Activated naive CD4-positive, alpha-beta T cell treated with anti-CD3 and anti-CD28 coated beads, Interleukin-2, amount 50 U/mL, for 72 hours (primary cell): ENCODE measurements around the gene PDLIM4. TPM values are rescaled to one million over a fixed set of nuclear protein-coding genes. Genes with fewer than 3 reads are reported as not detected.

Experiments
- ATAC-seq, 2 donors: fragments of 150-1000 bp; cut with Tn5 transposase; 2 replicates each; pipeline ENCODE4 v1.10.0; 2021; ENCODE audit warnings: mild to moderate bottlenecking in 2 of 2, moderate library complexity in 2 of 2
- DNase-seq, 2 donors: peaks; one replicate each; pipeline ENCODE4 v3.0.0; 2021 to 2022; ENCODE audit warnings: low spot score in 2 of 2
- H3K27ac Mint-ChIP-seq, 2 donors: one replicate each; pipeline ENCODE4 v1.8.0; 2022; ENCODE audit warnings: mild to moderate bottlenecking in 2 of 2, mixed read lengths in 2 of 2
- H3K36me3 Mint-ChIP-seq, 2 donors: one replicate each; pipeline ENCODE4 v1.8.0; 2022; ENCODE audit warnings: mixed read lengths in 2 of 2
- H3K9me3 Mint-ChIP-seq, 2 donors: one replicate each; pipeline ENCODE4 v1.8.0; 2022; ENCODE audit warnings: mixed read lengths in 2 of 2
- total RNA-seq, 2 donors: library from RNA; stranded (reverse); gene quantifications; one replicate each; pipeline ENCODE4 v1.2.3, GENCODE V29; 2022

PDLIM4 gene
- total RNA-seq, 2 donors from 2014 or later: not detected

DNA sequence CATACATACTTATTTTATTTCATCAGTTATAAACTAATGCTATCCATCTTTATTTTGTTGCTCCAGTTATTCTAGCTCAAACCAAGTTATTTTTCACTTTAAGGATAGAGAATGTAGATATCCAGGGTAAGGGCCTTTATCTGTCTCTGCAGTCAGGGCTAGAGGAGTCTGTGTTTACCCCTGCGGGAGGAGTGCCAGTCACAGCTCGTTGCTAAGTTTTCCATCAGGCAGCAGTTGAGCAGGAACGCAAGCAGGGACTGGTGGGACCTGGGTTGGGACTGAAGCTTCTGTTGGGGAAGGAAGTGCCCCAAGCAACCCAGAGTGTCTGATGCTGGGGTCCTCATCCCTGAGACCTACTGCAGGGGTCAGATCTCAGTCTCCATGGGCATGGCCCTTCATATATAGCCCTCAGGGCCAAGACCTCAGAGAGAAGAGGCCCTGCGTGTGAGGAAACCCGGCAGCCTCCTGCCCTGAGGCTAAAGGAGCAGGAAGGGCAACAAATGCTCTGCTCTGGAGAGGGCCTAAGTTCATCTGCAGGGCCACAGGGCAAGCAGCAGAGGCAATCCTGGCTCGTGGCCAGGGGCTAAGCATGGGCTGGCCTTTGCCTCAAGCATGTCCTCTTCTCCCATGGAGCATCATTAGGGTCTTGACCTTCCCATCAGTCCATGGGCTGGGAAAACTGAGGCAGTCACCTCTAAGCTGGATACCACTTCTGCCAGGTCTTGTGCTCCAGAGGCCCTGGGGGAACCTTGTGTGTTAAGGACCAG lies 43.3 kb downstream of the PDLIM4 start:
- DNase-seq (no peak), ATAC-seq (no peak)
- H3K36me3 Mint-ChIP-seq: peaks cover 15 to 17% of the 10 kb centered on the region in 2 donors
- H3K9me3 Mint-ChIP-seq: peaks cover 11 to 15% of the 10 kb centered on the region in 2 donors
- no peak overlapping the region for H3K27ac Mint-ChIP-seq

DNA sequence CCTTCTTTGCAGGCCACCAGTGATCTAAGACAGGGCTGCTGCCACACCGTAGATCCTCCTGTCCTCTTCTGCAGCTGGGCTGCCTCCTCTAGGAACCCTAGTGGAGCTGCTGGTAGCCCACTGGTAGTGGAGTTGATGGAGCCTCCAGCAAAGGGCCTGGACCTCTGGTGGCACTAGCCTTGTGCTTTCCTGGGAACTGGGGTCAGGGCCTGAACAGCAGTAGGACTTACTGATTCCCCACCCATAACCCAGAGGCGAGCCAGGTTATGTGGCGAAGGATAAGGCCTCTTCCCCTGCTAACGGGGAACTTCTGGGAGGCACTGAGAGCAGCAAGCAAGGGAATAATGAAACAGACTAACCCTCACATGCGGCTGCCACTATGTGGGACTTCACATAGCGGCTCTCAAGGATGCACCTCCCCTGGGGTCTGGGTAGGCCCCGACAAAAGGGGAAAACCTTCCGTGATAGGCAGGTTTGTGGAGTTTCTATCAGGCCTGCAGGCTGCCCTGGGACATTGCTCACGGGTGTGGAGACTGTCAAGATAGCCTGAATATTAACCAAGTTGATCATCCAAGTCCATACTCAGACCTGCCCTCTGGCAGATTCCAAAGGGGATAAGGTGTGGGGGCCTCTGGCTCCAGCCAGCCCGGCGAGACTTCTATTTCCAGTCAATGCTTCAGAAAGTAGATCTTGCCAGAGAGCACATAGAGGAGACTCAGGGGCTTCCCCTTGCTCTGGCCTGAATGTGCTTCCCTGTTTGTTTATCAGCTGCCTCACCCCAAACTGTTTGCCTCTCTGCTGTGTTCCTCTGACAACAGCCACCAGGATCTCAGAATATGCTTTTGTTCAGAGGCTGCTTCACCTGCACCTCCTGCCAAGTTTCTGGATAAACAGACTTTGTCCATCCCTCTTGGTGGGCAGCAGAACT lies 44.1 kb downstream of the PDLIM4 start:
- Mint-ChIP-seq H3K9me3 (peaks cover 11 to 15% of the 10 kb centered on the region in 2 donors), H3K27ac (no peak overlapping the region), H3K36me3 (peaks cover 15 to 17% of the 10 kb centered on the region in 2 donors)
- DNase-seq (no peak), ATAC-seq (no peak)

DNA sequence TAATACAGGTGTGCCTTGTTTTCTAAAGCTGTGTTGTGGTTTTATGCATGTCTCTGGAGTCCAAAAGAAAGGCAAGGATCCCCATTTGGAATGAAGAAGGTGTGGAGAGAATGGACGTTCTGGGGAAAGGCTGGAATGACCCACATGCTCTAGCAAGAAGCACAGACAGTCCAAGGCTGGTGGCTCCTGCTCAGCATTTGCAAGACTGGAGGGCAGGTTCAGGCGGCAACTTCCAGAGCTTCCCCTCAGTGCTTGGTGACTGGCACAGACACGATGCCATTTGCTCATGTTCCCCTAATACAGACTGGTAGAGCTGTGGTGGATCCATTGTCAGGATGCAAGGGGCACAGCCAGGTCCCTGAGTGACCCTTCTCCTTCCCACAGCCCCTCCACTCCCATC lies 44.9 kb downstream of the PDLIM4 start:
- ATAC-seq (no peak), DNase-seq (no peak)
- peaks cover 11 to 15% of the 10 kb centered on the region in 2 donors for H3K9me3 Mint-ChIP-seq
- no peak overlapping the region for H3K27ac Mint-ChIP-seq
- H3K36me3 Mint-ChIP-seq: peaks cover 15 to 17% of the 10 kb centered on the region in 2 donors

DNA sequence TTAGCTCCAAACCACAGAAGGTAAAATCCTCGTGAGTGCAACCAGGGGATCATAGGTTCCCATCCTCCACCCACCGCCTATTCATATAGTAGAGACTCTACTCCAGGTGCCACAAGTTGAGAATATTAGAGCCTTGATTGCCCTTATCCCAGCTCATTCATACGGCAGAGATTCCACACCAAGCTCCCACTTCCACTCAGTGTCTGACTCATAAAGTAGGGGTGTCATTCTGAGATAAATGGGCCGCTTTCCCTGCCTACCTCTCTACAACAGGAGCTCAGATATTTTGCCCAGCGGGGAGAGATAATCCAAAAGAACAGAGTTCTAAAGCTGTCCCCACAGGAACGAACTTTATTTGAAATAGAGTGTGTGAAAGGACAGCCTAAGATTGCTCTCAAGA lies 46.1 kb downstream of the PDLIM4 start:
- Mint-ChIP-seq H3K36me3 (peaks cover 15 to 17% of the 10 kb centered on the region in 2 donors), H3K9me3 (peaks cover 11 to 15% of the 10 kb centered on the region in 2 donors), H3K27ac (no peak overlapping the region)
- DNase-seq (no peak), ATAC-seq (no peak)

DNA sequence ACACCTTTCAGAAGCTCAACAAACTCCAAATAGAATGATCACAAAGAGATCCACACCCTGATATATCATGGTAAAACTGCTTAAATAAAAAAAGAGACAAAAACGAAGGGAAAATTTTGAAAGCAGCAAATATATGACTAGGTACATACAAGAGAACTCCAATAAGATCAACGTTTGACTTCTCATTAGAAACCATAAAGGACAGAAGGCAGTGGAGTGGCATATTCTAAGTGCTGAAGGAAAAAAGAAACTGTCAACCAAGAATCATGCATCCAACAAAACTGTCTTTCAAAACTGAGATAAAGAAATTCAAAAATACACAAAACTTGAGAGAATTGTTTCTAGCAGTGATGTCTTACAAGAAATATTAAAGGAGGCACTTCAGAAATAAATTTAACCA lies 47.9 kb downstream of the PDLIM4 start:
- no peak overlapping the region for H3K27ac Mint-ChIP-seq
- no peak for DNase-seq
- peaks cover 11 to 15% of the 10 kb centered on the region in 2 donors for H3K9me3 Mint-ChIP-seq
- peaks cover 15 to 17% of the 10 kb centered on the region in 2 donors for H3K36me3 Mint-ChIP-seq
- ATAC-seq: no peak

DNA sequence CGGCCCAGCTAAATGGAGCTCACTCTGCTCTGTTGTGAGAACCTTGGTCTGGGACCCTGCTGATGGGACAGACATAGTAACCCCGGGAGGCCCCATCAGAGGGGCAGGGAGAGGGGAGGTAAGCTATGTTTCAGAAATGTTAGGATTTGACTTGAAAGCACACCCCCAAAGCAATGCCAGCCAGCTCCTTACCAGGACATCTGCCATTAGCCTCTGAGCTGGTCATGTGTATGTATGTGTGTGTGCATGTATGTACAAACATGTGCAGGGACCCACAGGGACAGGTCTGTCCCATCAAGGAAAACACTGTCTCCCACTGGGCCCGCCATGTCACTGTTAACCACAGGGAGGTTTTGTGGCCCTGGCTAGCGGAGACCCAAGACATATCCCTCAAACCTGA lies 51.2 kb downstream of the PDLIM4 start:
- peaks cover 13% of the 10 kb centered on the region in 2 donors for H3K36me3 Mint-ChIP-seq
- DNase-seq (no peak), ATAC-seq (no peak)
- peak overlapping the region in 1 of 2 donors; percentile 67 for H3K27ac Mint-ChIP-seq
- peaks cover 10 to 14% of the 10 kb centered on the region in 2 donors for H3K9me3 Mint-ChIP-seq

DNA sequence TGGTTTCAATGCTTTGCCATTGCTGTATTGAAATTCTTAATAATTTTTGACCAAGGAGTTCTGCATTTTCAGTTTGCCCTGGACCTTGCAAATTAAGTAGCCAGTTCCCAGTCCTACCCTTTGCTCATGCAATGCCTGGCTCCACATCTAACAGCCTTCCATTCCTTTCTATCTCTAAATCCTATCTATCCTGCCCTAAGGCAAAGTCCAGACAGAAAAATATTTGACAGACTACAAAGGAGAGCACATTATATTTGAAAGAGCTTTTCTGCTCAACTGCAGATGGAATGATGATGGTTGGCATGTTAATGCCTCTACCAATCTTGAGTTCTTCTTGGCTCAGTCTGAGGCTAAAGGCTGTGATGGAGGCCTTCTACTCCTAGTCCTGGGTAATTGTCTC lies 52.2 kb downstream of the PDLIM4 start:
- peak overlapping the region in 1 of 2 donors; percentile 60 for H3K27ac Mint-ChIP-seq
- ATAC-seq (no peak), DNase-seq (no peak)
- peaks cover 5 to 9% of the 10 kb centered on the region in 2 donors for H3K36me3 Mint-ChIP-seq
- peaks cover 6 to 7% of the 10 kb centered on the region in 2 donors for H3K9me3 Mint-ChIP-seq

DNA sequence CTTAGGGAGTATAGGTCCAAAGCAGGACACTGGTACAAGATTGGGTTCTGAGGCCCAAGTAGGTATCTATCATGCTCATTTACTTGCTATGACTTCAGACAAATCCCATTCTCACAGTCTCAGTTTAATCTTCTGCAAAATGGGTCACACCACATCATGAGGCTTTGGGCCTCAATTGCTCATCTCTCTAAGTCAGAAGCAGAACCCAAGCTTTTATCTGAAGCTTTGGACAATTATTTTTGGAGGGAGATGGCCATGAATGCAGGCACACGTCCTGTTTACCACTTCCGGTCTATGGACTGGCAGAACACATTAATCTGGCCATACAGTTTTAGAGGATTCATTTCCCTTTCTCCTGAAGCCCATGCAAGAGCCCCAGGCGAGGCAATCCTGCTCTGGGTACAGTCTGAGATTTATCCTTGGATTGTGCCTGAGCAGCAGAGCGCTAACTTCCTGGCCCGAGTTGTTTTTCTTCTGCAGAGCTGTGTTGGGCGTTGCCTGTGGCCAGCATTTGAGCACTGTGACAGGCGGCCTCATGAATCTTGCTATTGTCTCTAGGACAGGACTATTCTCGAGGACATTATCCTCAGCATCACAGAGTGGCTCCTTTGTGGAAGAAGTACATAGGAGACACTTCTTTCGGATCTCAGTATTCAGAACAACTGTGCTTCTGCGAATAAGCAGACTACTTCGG lies 52.8 kb downstream of the PDLIM4 start:
- DNase-seq: no peak
- ATAC-seq: no peak
- peaks cover 2 to 3% of the 10 kb centered on the region in 2 donors for H3K36me3 Mint-ChIP-seq
- no peak overlapping the region for H3K27ac Mint-ChIP-seq
- peaks cover 2% of the 10 kb centered on the region in 2 donors for H3K9me3 Mint-ChIP-seq

DNA sequence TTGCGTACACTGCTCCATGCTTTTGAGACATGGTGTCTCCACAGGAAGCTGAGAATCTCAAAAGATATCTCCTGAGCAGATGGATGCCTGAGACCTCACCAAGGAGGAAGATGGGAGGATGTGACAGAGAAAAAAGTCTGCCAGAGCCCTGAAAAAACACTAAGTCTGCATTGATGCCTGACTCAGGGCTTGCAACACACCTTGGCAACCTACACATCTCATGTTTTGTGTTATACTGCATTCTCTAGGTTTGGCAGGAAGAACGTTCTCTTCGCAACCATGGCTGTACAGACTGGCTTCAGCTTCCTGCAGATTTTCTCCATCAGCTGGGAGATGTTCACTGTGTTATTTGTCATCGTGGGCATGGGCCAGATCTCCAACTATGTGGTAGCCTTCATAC lies 55.9 kb downstream of the PDLIM4 start:
- no peaks in the 10 kb centered on the region for H3K36me3 Mint-ChIP-seq
- H3K27ac Mint-ChIP-seq: no peak overlapping the region
- no peak for ATAC-seq
- no peaks in the 10 kb centered on the region for H3K9me3 Mint-ChIP-seq
- no peak for DNase-seq

DNA sequence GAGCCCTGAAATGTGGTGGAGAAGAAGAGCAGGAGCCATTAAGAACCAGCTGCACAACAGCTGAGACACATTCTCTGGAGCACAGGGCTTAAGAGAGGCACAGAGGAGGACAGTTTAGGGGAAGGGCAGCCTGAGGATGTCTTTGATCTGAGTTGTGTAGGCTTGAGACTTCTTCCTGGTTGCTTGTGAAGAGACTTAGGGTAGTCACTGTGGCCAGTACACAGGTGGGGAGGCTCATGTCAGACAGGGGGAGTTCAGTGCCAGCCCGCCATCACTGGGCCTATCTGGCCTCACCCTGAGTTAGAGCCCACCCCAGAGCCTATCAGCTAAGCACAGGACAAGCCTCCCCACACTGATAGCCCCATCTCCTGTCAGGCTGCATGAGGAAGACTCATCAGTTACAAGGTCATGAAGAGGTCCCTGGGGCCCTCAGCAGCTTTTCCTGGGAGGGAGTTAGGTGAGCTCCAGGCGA lies 56.5 kb downstream of the PDLIM4 start:
- no peaks in the 10 kb centered on the region for H3K9me3 Mint-ChIP-seq
- ATAC-seq (no peak), DNase-seq (no peak)
- H3K27ac Mint-ChIP-seq: no peak overlapping the region
- H3K36me3 Mint-ChIP-seq: no peaks in the 10 kb centered on the region

DNA sequence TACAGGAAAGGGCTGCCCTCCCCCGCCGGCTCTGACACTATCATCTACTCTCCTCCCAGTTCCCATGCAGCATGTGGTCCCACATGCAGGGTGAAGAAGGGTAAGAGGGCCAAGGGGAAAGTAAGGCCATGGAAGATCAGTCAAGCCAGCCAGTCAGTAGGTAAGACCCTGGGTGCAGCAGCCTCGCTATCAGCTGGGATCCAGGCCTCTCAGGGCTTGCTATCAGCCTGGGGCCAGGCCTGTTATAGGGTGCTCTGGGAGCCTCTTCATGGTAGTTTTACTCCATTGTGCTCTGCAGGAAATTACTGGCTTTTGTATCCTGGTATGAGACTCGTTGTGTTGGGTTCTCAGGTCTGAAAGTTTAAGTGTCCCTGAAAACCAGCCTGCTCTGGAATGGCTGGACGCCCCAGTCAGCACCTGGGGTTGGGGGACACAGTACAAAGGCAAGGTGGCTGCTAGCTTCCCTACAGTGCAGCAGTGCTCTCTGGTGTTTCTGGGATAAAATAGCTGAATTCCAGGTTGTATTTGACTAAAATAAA lies 58.1 kb downstream of the PDLIM4 start:
- Mint-ChIP-seq H3K27ac (no peak overlapping the region), H3K9me3 (no peaks in the 10 kb centered on the region), H3K36me3 (no peaks in the 10 kb centered on the region)
- ATAC-seq: no peak
- no peak for DNase-seq

DNA sequence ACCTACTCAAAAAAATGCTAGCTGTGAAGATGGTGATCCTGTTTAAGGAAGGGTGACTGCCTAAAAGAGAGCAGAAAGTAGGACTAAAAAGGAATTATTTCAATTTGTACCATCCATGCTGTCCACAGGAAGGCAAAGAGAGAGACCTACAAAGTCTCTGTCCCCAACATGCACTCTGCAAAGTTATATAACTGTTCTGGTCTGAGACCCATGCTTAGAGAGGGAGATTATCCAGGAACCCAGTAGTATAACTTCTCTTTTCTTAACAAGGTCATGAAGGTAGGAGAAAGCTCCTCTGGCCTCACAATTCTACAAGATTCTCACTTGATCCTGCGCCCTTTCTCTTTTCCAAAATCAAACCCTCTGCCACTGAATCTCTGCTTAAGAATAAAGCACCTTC lies 62.5 kb downstream of the PDLIM4 start:
- H3K9me3 Mint-ChIP-seq: no peaks in the 10 kb centered on the region
- ATAC-seq: no peak
- H3K36me3 Mint-ChIP-seq: no peaks in the 10 kb centered on the region

DNA sequence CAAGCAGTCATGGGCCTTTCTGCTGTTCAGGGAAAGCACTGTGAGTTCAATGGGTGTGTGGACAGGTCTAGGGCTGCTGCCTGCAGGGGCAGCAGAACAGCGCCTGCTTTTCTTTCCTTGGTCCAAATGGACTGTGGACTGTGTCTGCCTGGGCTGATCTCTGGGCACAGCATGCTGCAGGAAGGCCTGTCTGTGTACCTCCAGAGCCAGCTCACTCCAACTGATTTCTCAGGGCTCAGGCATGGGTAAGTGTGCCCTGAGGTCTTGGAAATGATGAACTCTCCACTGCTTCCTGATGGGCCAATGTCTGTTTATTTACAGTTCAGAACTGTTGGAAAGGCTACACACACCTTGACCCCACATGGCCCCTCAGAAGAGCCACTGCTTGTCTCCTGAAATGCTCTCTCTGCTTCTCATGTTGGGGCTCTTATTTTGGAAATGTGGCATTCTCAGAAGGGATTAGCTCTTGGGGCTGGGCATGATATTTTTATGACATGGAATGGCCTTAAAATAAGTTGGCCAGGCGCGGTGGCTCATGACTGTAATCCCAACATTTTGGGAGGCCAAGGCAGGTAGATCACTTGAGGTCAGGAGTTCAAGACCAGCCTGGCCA lies 63.7 kb downstream of the PDLIM4 start:
- DNase-seq (no peak), ATAC-seq (no peak)
- H3K27ac Mint-ChIP-seq: no peak overlapping the region
- no peaks in the 10 kb centered on the region for H3K9me3 Mint-ChIP-seq
- no peaks in the 10 kb centered on the region for H3K36me3 Mint-ChIP-seq

More for the DNA sequence above, 62.5 kb downstream of the PDLIM4 start:
- DNase-seq: no peak
- H3K27ac Mint-ChIP-seq: no peak overlapping the region

DNA sequence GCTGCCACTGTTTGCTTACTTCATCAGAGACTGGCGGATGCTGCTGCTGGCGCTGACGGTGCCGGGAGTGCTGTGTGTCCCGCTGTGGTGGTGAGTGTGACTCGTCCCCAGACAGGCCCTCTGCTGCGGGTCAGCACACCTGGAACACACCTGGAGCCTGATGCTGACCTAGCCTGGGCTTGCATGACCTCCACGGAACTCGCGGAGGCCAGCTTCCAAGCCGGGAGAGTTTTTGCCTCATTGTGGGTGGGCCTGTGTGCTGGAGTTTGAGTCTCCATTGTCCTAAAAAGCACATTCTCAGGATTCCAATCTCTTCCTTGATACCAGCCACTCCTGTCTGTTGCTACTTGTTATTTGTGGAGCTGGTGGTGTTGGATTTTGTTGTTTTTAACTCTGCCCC lies 64.8 kb downstream of the PDLIM4 start:
- Mint-ChIP-seq H3K9me3 (no peaks in the 10 kb centered on the region), H3K27ac (no peak overlapping the region), H3K36me3 (no peaks in the 10 kb centered on the region)
- ATAC-seq (no peak), DNase-seq (no peak)
